IPS-20b (cell line): Measurements from ENCODE around the gene NPAS3.

Source experiments
- H3K27ac ChIP-seq: one replicate; pipeline ENCODE4 v1.5.1; 2013; ENCODE audit warnings: low read length
- H3K27me3 ChIP-seq: 2 replicates; pipeline ENCODE4 v1.6.1; 2013; ENCODE audit warnings: mild to moderate bottlenecking, low read length, inconsistent platforms; ENCODE audit not compliant: insufficient read depth
- H3K36me3 ChIP-seq: 2 replicates; pipeline ENCODE4 v1.6.1; 2013; ENCODE audit warnings: low read depth, mild to moderate bottlenecking, inconsistent platforms, low read length, moderate library complexity; ENCODE audit not compliant: insufficient read depth
- H3K4me1 ChIP-seq: 2 replicates; pipeline ENCODE4 v1.6.1; 2013; ENCODE audit warnings: mild to moderate bottlenecking, control low read depth, inconsistent platforms, low read length, moderate library complexity; ENCODE audit not compliant: insufficient read depth
- H3K4me3 ChIP-seq: 2 replicates; pipeline ENCODE4 v1.5.1; 2013; ENCODE audit warnings: mild to moderate bottlenecking, low read length, inconsistent platforms
- H3K9ac ChIP-seq: 2 replicates; pipeline ENCODE4 v1.6.1; 2013; ENCODE audit warnings: low read depth, mild to moderate bottlenecking, inconsistent platforms, low read length, moderate library complexity
- H3K9me3 ChIP-seq: 2 replicates; pipeline ENCODE4 v1.6.1; 2013; ENCODE audit warnings: mild to moderate bottlenecking, low read depth, low read length, inconsistent platforms; ENCODE audit not compliant: insufficient read depth

The NPAS3 gene

GRCh38 chr14:33240466-33240865 is 301.8 kb downstream of the NPAS3 start:
- no peak overlapping the region for H3K27ac ChIP-seq
- H3K4me1 ChIP-seq, result peaks cover 8% of the 10 kb centered on the region; the same call in 1 of the 2 replicates
- H3K36me3 ChIP-seq, result no peaks in the 10 kb centered on the region
- H3K27me3 ChIP-seq, result no peaks in the 10 kb centered on the region
- no peak overlapping the region for H3K4me3 ChIP-seq
- H3K9me3 ChIP-seq, result no peaks in the 10 kb centered on the region
- no peak overlapping the region for H3K9ac ChIP-seq

DNA sequence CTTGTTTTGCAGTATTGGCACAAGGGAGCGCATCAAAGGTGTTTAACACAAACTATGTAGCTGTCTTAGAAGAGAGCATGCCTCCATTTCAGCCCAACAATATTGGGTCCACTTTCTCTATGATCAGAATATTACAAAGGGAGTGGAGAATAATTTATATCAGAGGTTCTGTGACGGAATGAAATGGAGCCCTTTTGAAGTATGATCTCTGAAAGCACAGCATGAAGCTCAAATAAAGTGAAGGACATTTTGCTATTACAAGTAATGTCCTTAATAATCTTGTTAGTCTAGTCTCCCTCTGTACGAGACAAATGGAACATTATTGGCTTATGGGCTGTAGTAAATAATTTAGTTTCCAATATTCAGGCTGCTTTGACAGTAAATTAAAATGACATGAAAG is 302.7 kb downstream of the NPAS3 start:
- Histone ChIP-seq H3K27ac (no peak overlapping the region), H3K4me1 (peaks cover 8% of the 10 kb centered on the region; the same call in 1 of the 2 replicates), H3K4me3 (no peak overlapping the region), H3K27me3 (no peaks in the 10 kb centered on the region), H3K9ac (no peak overlapping the region), H3K9me3 (no peaks in the 10 kb centered on the region), H3K36me3 (no peaks in the 10 kb centered on the region)

GRCh38 chr14:33249233-33249820 is 310.6 kb downstream of the NPAS3 start:
- H3K4me1 ChIP-seq, result peaks cover 6% of the 10 kb centered on the region
- no peaks in the 10 kb centered on the region for H3K27me3 ChIP-seq
- H3K4me3 ChIP-seq, result no peak overlapping the region
- no peak overlapping the region for H3K9ac ChIP-seq
- no peaks in the 10 kb centered on the region for H3K36me3 ChIP-seq
- no peak overlapping the region for H3K27ac ChIP-seq
- H3K9me3 ChIP-seq, result no peaks in the 10 kb centered on the region

DNA sequence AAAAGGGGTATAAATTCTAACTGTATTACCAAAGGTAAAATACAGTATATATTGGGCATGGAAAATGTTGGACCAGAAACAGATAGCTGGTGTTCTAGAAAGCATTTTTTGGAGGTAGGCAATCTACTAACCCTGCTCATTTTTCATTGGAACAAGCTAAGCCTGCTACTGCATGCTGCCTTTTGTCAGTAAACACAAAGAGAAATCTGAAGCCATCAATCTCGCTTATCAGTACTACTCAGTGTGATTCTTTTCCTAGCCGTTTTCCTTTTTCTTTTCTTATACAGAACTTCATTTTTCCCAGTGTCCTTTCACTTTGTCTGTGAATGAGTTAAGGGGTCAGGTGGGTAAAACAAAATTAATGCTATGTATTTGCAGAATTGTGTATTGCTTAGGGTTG is 312.3 kb downstream of the NPAS3 start:
- no peaks in the 10 kb centered on the region for H3K27me3 ChIP-seq

GRCh38 chr14:33254342-33254741 is 315.7 kb downstream of the NPAS3 start:
- H3K9ac ChIP-seq, result no peak overlapping the region
- no peaks in the 10 kb centered on the region for H3K27me3 ChIP-seq
- peaks cover 3% of the 10 kb centered on the region; the same call in 1 of the 2 replicates for H3K4me1 ChIP-seq
- no peaks in the 10 kb centered on the region for H3K36me3 ChIP-seq
- no peak overlapping the region for H3K27ac ChIP-seq
- no peak overlapping the region for H3K4me3 ChIP-seq
- H3K9me3 ChIP-seq, result no peaks in the 10 kb centered on the region

More for the DNA sequence above, 312.3 kb downstream of the NPAS3 start:
- H3K4me1 ChIP-seq, result peaks cover 6% of the 10 kb centered on the region
- H3K4me3 ChIP-seq, result no peak overlapping the region
- H3K9ac ChIP-seq, result no peak overlapping the region
- H3K27ac ChIP-seq, result no peak overlapping the region
- no peaks in the 10 kb centered on the region for H3K36me3 ChIP-seq
- H3K9me3 ChIP-seq, result no peaks in the 10 kb centered on the region

DNA sequence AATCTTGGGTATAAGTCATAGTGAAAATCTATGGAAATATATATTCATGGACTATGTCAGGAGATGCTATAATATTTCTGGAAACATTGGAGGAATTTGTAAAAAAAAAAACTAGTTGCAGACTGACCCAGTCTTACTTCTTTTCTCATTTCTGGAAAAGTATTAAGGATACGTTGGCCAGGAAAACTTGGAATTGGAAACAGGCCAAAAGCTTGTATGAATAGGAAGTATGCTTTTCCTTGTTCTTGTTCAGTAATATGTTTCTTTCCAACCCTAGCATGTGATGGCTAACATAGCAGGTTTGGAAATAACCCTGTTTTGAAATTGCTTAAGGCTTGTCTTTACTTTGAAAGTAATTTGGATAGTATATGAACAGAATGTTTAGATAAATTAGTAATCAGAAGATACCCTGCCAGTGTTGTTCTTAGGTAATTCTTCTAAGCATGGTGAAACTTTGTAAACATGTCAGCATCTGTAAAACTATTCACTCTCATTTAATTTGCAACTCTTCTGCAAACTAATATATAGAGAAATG is 316.2 kb downstream of the NPAS3 start:
- Histone ChIP-seq H3K36me3 (no peaks in the 10 kb centered on the region), H3K4me1 (no peaks in the 10 kb centered on the region), H3K27ac (no peak overlapping the region), H3K9ac (no peak overlapping the region), H3K4me3 (no peak overlapping the region), H3K27me3 (no peaks in the 10 kb centered on the region), H3K9me3 (no peaks in the 10 kb centered on the region)

- Histone ChIP-seq H3K27me3 (no peaks in the 10 kb centered on the region), H3K9me3 (no peaks in the 10 kb centered on the region), H3K27ac (no peak overlapping the region), H3K9ac (no peak overlapping the region), H3K4me1 (no peaks in the 10 kb centered on the region), H3K4me3 (no peak overlapping the region), H3K36me3 (no peaks in the 10 kb centered on the region)
Observed at GRCh38 chr14:33257796-33258195, 319.1 kb downstream of the NPAS3 start.

- Histone ChIP-seq H3K27me3 (no peaks in the 10 kb centered on the region), H3K36me3 (no peaks in the 10 kb centered on the region), H3K9ac (no peak overlapping the region)
Observed at GRCh38 chr14:33259764-33260163, 321.1 kb downstream of the NPAS3 start.

DNA sequence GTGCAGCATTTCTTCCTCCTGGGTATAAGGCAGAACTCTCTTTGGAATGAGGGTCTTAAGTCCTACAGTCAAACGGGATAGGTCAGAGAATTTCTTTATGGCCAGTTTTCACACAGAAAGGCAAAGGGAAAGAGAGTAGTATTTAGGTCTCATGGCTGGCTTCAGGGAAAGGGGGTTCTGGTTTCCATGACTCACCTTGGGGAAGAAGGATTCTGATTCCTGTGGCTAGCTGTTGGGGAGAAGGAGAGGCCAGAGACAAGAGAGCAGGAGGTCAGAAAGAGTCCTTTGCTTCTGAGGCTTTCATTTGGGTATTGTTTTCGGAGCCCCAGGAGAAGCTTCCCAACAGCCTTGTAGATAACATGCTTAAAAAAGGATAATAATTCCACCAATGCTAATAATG is 332.5 kb downstream of the NPAS3 start:
- no peaks in the 10 kb centered on the region for H3K27me3 ChIP-seq
- no peaks in the 10 kb centered on the region for H3K9me3 ChIP-seq
- H3K4me1 ChIP-seq, result peaks cover 5% of the 10 kb centered on the region; the same call in 1 of the 2 replicates
- H3K36me3 ChIP-seq, result no peaks in the 10 kb centered on the region
- no peak overlapping the region for H3K9ac ChIP-seq
- no peak overlapping the region for H3K4me3 ChIP-seq
- H3K27ac ChIP-seq, result no peak overlapping the region

More at GRCh38 chr14:33259764-33260163, 321.1 kb downstream of the NPAS3 start:
- Histone ChIP-seq H3K4me1 (no peaks in the 10 kb centered on the region), H3K9me3 (no peaks in the 10 kb centered on the region), H3K4me3 (no peak overlapping the region), H3K27ac (no peak overlapping the region)

DNA sequence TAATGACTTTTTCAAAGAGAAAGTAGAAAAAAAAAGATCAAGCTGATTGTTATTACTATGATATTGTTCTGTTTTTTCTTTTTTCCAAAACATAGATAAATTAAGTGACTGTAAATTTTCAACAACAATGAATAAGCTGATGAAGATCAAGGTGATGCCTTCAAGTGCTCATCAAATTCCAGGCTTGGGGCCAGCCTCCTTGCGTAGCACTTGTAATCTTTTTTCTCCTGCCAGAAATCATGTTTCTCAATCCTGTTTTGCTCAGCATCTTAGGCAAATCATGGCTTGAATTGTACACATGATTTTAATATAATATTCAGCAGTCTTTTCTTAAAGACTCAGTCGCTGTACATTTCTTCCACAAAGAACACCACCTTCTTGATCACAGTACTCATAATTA is 333.2 kb downstream of the NPAS3 start:
- Histone ChIP-seq H3K36me3 (no peaks in the 10 kb centered on the region), H3K27me3 (no peaks in the 10 kb centered on the region), H3K9me3 (no peaks in the 10 kb centered on the region), H3K4me3 (no peak overlapping the region), H3K9ac (no peak overlapping the region), H3K4me1 (peaks cover 5% of the 10 kb centered on the region; the same call in 1 of the 2 replicates), H3K27ac (no peak overlapping the region)

GRCh38 chr14:33273978-33274377 is 335.3 kb downstream of the NPAS3 start:
- Histone ChIP-seq H3K27ac (no peak overlapping the region), H3K4me3 (no peak overlapping the region), H3K4me1 (peaks cover 5% of the 10 kb centered on the region; the same call in 1 of the 2 replicates), H3K36me3 (no peaks in the 10 kb centered on the region), H3K9me3 (no peaks in the 10 kb centered on the region), H3K9ac (no peak overlapping the region), H3K27me3 (no peaks in the 10 kb centered on the region)

GRCh38 chr14:33275879-33276278 is 337.2 kb downstream of the NPAS3 start:
- Histone ChIP-seq H3K27ac (no peak overlapping the region), H3K4me1 (peaks cover 5% of the 10 kb centered on the region; the same call in 1 of the 2 replicates), H3K9ac (no peak overlapping the region), H3K9me3 (no peaks in the 10 kb centered on the region), H3K36me3 (no peaks in the 10 kb centered on the region), H3K4me3 (no peak overlapping the region), H3K27me3 (no peaks in the 10 kb centered on the region)
